Measurements from ENCODE around the gene SLIT1. TPM values are rescaled to one million over a fixed set of nuclear protein-coding genes. Genes with fewer than 3 reads are reported as not detected.

SLIT1 gene
- polyA plus RNA-seq, 1 donor from 2014 or later = 9.5 TPM

- no peaks in the 10 kb centered on the region for H3K9me3 ChIP-seq (ENCODE audit: low read length)
- no peaks in the 10 kb centered on the region for H3K27me3 ChIP-seq (ENCODE audit: insufficient read depth, low read depth, low read length)
- H3K79me2 ChIP-seq (replicated peaks; ENCODE audit: insufficient read depth, low read length) = no peaks in the 10 kb centered on the region
- H2AFZ ChIP-seq (ENCODE audit: low read depth, low read length) = no peak overlapping the region
- H3K4me3 ChIP-seq (ENCODE audit: low read length) = no peak overlapping the region
- no peak for TF ChIP-seq CTCF (IDR thresholded peaks at IDR 0.05; ENCODE audit: poor library complexity, severe bottlenecking)
- H3K9ac ChIP-seq (ENCODE audit: low read length) = no peak overlapping the region
- H3K4me2 ChIP-seq (ENCODE audit: low read length) = no peak overlapping the region
- no peaks in the 10 kb centered on the region for H4K20me1 ChIP-seq (ENCODE audit: insufficient read depth)
- no peaks in the 10 kb centered on the region for H3K9me2 ChIP-seq (ENCODE audit: insufficient read depth, low read length)
- H3F3A ChIP-seq (ENCODE audit: insufficient read depth, low read length, poor library complexity, severe bottlenecking) = no peaks in the 10 kb centered on the region
- no peaks in the 10 kb centered on the region for H3K36me3 ChIP-seq (ENCODE audit: insufficient read depth, low read length)
- no peak overlapping the region for H3K27ac ChIP-seq (ENCODE audit: low read length)
Measured at GRCh38 chr10:96973809-96974747, 211.7 kb downstream of the SLIT1 start.

- Histone ChIP-seq H3K4me3 (ENCODE audit: low read length) (no peak overlapping the region), H3K27me3 (ENCODE audit: insufficient read depth, low read depth, low read length) (no peaks in the 10 kb centered on the region), H3K4me2 (ENCODE audit: low read length) (no peak overlapping the region), H3K9me3 (ENCODE audit: low read length) (no peaks in the 10 kb centered on the region), H3K27ac (ENCODE audit: low read length) (no peak overlapping the region), H3K36me3 (ENCODE audit: insufficient read depth, low read length) (no peaks in the 10 kb centered on the region), H3K79me2 (replicated peaks; ENCODE audit: insufficient read depth, low read length) (no peaks in the 10 kb centered on the region), H4K20me1 (ENCODE audit: insufficient read depth) (no peaks in the 10 kb centered on the region), H3K9ac (ENCODE audit: low read length) (no peak overlapping the region), H2AFZ (ENCODE audit: low read depth, low read length) (no peak overlapping the region), H3F3A (ENCODE audit: insufficient read depth, low read length, poor library complexity, severe bottlenecking) (no peaks in the 10 kb centered on the region), H3K9me2 (ENCODE audit: insufficient read depth, low read length) (no peaks in the 10 kb centered on the region)
- TF ChIP-seq CTCF (IDR thresholded peaks at IDR 0.05; ENCODE audit: poor library complexity, severe bottlenecking) = no peak
- no peak for TF ChIP-seq RAD21 (conservative IDR thresholded peaks at IDR 0.05)
- no peak for TF ChIP-seq SMC3 (conservative IDR thresholded peaks at IDR 0.05; ENCODE audit: poor library complexity)
- no peak for TF ChIP-seq TAF1 (IDR thresholded peaks at IDR 0.05; ENCODE audit: low read depth)
- no peak for TF ChIP-seq MXI1 (conservative IDR thresholded peaks at IDR 0.05; ENCODE audit: poor library complexity, severe bottlenecking)
- TF ChIP-seq REST (IDR thresholded peaks at IDR 0.05; ENCODE audit: borderline replicate concordance) = no peak
- no peak for TF ChIP-seq EP300 (conservative IDR thresholded peaks at IDR 0.05; ENCODE audit: poor library complexity, severe bottlenecking)
- no peak for TF ChIP-seq POLR2AphosphoS5 (IDR thresholded peaks at IDR 0.05)
- TF ChIP-seq EZH2 (IDR thresholded peaks at IDR 0.05; ENCODE audit: borderline replicate concordance, insufficient read depth, low read length, poor library complexity, severe bottlenecking) = no peak
Measured at GRCh38 chr10:96972264-96972663, 213.5 kb downstream of the SLIT1 start.

Data from neural cell (in vitro differentiated cells).